ENCODE results near the gene RHBDD3.

DNA sequence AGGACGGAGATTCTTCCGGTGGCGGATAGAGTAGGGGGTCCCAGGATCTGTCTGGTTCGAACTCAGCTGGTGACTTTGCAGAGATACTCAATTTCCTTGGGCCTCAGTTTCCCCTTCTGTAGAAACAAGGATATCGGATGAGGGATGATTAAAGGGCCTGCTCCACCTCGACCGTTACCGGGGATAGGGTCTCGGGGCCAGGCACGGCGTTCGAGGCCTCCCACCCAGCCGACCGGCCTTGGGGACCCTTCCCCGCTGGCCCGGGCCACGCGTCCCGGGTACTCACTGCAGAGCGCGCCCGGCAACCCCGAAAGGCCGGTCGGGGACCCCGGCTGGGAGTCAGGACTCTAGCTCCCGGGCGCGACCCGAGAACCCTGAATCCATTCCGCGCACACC, 321 bp downstream of the RHBDD3 start:
- TF ChIP-seq MEIS1 (CRISPR knock-in tag; IDR thresholded peaks at IDR 0.05; ENCODE audit: borderline replicate concordance) (no peak), ZNF202 (tag by site-specific recombination; IDR thresholded peaks at IDR 0.05; ENCODE audit: borderline replicate concordance) (no peak), ZNF658 (tag by site-specific recombination; IDR thresholded peaks at IDR 0.05) (no peak), SETDB1 (IDR thresholded peaks at IDR 0.05; ENCODE audit: insufficient read length, low read length) (no peak), WT1 (tag by site-specific recombination; IDR thresholded peaks at IDR 0.05) (no peak)
- TF ChIP-seq, protein P1, sequence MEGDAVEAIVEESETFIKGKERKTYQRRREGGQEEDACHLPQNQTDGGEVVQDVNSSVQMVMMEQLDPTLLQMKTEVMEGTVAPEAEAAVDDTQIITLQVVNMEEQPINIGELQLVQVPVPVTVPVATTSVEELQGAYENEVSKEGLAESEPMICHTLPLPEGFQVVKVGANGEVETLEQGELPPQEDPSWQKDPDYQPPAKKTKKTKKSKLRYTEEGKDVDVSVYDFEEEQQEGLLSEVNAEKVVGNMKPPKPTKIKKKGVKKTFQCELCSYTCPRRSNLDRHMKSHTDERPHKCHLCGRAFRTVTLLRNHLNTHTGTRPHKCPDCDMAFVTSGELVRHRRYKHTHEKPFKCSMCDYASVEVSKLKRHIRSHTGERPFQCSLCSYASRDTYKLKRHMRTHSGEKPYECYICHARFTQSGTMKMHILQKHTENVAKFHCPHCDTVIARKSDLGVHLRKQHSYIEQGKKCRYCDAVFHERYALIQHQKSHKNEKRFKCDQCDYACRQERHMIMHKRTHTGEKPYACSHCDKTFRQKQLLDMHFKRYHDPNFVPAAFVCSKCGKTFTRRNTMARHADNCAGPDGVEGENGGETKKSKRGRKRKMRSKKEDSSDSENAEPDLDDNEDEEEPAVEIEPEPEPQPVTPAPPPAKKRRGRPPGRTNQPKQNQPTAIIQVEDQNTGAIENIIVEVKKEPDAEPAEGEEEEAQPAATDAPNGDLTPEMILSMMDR (tag by site-specific recombination; IDR thresholded peaks at IDR 0.05): no peak

All from HEK293 (cell line).